ENCODE results near the gene RHOH.

Gene RHOH

GRCh38 chr4:40199999-40200874, 3.4 kb downstream of the RHOH start:
- TF ChIP-seq RAD21 (IDR thresholded peaks at IDR 0.05; ENCODE audit: low read depth) (no peak), EGR1 (IDR thresholded peaks at IDR 0.05) (no peak), YY1 (IDR thresholded peaks at IDR 0.05; ENCODE audit: low read depth) (no peak), FOXM1 (IDR thresholded peaks at IDR 0.05; ENCODE audit: borderline replicate concordance, low read depth) (no peak), TAF1 (IDR thresholded peaks at IDR 0.05; ENCODE audit: low read depth) (no peak), EP300 (IDR thresholded peaks at IDR 0.05; ENCODE audit: borderline replicate concordance) (no peak), CREB1 (IDR thresholded peaks at IDR 0.05; ENCODE audit: low read depth) (no peak), ZBTB7A (IDR thresholded peaks at IDR 0.05; ENCODE audit: low read depth) (no peak), TCF12 (IDR thresholded peaks at IDR 0.05; ENCODE audit: low read depth) (no peak)
- TF ChIP-seq, protein P1, sequence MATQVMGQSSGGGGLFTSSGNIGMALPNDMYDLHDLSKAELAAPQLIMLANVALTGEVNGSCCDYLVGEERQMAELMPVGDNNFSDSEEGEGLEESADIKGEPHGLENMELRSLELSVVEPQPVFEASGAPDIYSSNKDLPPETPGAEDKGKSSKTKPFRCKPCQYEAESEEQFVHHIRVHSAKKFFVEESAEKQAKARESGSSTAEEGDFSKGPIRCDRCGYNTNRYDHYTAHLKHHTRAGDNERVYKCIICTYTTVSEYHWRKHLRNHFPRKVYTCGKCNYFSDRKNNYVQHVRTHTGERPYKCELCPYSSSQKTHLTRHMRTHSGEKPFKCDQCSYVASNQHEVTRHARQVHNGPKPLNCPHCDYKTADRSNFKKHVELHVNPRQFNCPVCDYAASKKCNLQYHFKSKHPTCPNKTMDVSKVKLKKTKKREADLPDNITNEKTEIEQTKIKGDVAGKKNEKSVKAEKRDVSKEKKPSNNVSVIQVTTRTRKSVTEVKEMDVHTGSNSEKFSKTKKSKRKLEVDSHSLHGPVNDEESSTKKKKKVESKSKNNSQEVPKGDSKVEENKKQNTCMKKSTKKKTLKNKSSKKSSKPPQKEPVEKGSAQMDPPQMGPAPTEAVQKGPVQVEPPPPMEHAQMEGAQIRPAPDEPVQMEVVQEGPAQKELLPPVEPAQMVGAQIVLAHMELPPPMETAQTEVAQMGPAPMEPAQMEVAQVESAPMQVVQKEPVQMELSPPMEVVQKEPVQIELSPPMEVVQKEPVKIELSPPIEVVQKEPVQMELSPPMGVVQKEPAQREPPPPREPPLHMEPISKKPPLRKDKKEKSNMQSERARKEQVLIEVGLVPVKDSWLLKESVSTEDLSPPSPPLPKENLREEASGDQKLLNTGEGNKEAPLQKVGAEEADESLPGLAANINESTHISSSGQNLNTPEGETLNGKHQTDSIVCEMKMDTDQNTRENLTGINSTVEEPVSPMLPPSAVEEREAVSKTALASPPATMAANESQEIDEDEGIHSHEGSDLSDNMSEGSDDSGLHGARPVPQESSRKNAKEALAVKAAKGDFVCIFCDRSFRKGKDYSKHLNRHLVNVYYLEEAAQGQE (IDR thresholded peaks at IDR 0.05; ENCODE audit: low read depth): no peak
- TF ChIP-seq, protein P2, sequence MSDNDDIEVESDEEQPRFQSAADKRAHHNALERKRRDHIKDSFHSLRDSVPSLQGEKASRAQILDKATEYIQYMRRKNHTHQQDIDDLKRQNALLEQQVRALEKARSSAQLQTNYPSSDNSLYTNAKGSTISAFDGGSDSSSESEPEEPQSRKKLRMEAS (IDR thresholded peaks at IDR 0.05): no peak

- no peak for TF ChIP-seq CREB1 (IDR thresholded peaks at IDR 0.05; ENCODE audit: low read depth)
- TF ChIP-seq, protein P2 (IDR thresholded peaks at IDR 0.05): no peak
- TF ChIP-seq FOXM1 (IDR thresholded peaks at IDR 0.05; ENCODE audit: borderline replicate concordance, low read depth): no peak
- TF ChIP-seq NFIC (IDR thresholded peaks at IDR 0.05): no peak
- TF ChIP-seq EGR1 (IDR thresholded peaks at IDR 0.05): no peak
- no peak for TF ChIP-seq TEAD4 (IDR thresholded peaks at IDR 0.05)
- TF ChIP-seq CEBPB (IDR thresholded peaks at IDR 0.05): no peak
Observed at GRCh38 chr4:40200875-40201801, 4.3 kb downstream of the RHOH start.

- TF ChIP-seq EP300 (IDR thresholded peaks at IDR 0.05; ENCODE audit: borderline replicate concordance) (no peak), EGR1 (IDR thresholded peaks at IDR 0.05) (no peak), RAD21 (IDR thresholded peaks at IDR 0.05; ENCODE audit: low read depth) (no peak), FOXM1 (IDR thresholded peaks at IDR 0.05; ENCODE audit: borderline replicate concordance, low read depth) (no peak), NFIC (IDR thresholded peaks at IDR 0.05) (no peak), TCF12 (IDR thresholded peaks at IDR 0.05; ENCODE audit: low read depth) (no peak), CEBPB (IDR thresholded peaks at IDR 0.05) (no peak), TEAD4 (IDR thresholded peaks at IDR 0.05) (no peak), CREB1 (IDR thresholded peaks at IDR 0.05; ENCODE audit: low read depth) (no peak)
- TF ChIP-seq, protein P3, sequence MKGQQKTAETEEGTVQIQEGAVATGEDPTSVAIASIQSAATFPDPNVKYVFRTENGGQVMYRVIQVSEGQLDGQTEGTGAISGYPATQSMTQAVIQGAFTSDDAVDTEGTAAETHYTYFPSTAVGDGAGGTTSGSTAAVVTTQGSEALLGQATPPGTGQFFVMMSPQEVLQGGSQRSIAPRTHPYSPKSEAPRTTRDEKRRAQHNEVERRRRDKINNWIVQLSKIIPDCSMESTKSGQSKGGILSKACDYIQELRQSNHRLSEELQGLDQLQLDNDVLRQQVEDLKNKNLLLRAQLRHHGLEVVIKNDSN (IDR thresholded peaks at IDR 0.05): no peak
- TF ChIP-seq, protein P1 (IDR thresholded peaks at IDR 0.05; ENCODE audit: low read depth): no peak
- TF ChIP-seq, protein P2 (IDR thresholded peaks at IDR 0.05): no peak
Observed at GRCh38 chr4:40201898-40202297, 5.1 kb downstream of the RHOH start.

DNA sequence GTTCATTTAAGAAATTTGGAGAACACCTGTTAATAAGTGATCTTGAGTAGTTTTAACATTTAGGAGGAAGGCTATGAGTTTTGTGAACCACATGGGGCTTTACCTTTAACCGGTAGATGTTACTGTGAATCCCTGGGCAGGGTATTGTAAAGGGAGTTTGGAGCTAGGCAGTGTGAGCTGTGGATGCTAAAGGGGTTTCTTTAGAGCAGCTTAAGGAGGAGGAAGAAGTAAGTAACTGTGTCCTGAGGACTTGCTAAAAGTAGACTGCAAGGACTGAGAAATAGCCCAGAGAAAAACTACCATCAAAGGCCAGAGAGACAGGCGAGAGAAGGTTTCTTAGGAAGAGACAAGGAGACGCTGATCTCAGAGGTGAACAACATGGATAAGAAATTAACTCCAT, 5.6 kb downstream of the RHOH start:
- no peak for TF ChIP-seq TCF12 (IDR thresholded peaks at IDR 0.05; ENCODE audit: low read depth)
- TF ChIP-seq RAD21 (IDR thresholded peaks at IDR 0.05; ENCODE audit: low read depth): no peak
- TF ChIP-seq, protein P3 (IDR thresholded peaks at IDR 0.05): no peak
- no peak for TF ChIP-seq CREB1 (IDR thresholded peaks at IDR 0.05; ENCODE audit: low read depth)
